Liver (tissue), 3 donors: ENCODE measurements around the gene OSTF1.

Experiments used
- EGR1 ChIP-seq, 2 donors: IDR thresholded peaks; 2 replicates each; pipeline ENCODE4 v1.6.1; 2016 to 2018; ENCODE audit warnings: antibody characterized with exemption in 2 of 2, low read depth in 2 of 2
- GABPA ChIP-seq, 2 donors: IDR thresholded peaks in 1 of 2; conservative IDR thresholded peaks in 1 of 2; 2 replicates each; pipeline ENCODE4 v1.6.1; 2016; ENCODE audit warnings: antibody characterized with exemption in 2 of 2, mild to moderate bottlenecking in 1 of 2, moderate library complexity in 1 of 2
- JUND ChIP-seq, 2 donors: IDR thresholded peaks; 2 replicates each; pipeline ENCODE4 v1.6.1; 2016; ENCODE audit warnings: antibody characterized with exemption in 2 of 2
- SP1 ChIP-seq: IDR thresholded peaks from 2 replicates; pipeline ENCODE4 v1.6.1; 2018; ENCODE audit warnings: antibody characterized with exemption, mild to moderate bottlenecking
- TAF1 ChIP-seq: conservative IDR thresholded peaks from 2 replicates; pipeline ENCODE4 v1.6.1; 2016; ENCODE audit warnings: antibody characterized with exemption, mild to moderate bottlenecking
- TF ChIP-seq, protein P1 (sequence below): IDR thresholded peaks from 2 replicates; pipeline ENCODE4 v1.6.1; 2016; ENCODE audit warnings: antibody characterized with exemption, mild to moderate bottlenecking
- TF ChIP-seq, protein P2 (sequence below): fragments of 150-350 bp; IDR thresholded peaks from 2 replicates; pipeline ENCODE4 v1.5.1; 2017; ENCODE audit warnings: improper control_type of control experiment, low read depth, low read length; ENCODE audit not compliant: missing input control
- TF ChIP-seq, protein P3 (sequence below): IDR thresholded peaks from 2 replicates; pipeline ENCODE4 v1.6.1; 2016; ENCODE audit warnings: antibody characterized with exemption
- donor health status: healthy.
- donor health status: healthy.

- TF ChIP-seq, protein P1, sequence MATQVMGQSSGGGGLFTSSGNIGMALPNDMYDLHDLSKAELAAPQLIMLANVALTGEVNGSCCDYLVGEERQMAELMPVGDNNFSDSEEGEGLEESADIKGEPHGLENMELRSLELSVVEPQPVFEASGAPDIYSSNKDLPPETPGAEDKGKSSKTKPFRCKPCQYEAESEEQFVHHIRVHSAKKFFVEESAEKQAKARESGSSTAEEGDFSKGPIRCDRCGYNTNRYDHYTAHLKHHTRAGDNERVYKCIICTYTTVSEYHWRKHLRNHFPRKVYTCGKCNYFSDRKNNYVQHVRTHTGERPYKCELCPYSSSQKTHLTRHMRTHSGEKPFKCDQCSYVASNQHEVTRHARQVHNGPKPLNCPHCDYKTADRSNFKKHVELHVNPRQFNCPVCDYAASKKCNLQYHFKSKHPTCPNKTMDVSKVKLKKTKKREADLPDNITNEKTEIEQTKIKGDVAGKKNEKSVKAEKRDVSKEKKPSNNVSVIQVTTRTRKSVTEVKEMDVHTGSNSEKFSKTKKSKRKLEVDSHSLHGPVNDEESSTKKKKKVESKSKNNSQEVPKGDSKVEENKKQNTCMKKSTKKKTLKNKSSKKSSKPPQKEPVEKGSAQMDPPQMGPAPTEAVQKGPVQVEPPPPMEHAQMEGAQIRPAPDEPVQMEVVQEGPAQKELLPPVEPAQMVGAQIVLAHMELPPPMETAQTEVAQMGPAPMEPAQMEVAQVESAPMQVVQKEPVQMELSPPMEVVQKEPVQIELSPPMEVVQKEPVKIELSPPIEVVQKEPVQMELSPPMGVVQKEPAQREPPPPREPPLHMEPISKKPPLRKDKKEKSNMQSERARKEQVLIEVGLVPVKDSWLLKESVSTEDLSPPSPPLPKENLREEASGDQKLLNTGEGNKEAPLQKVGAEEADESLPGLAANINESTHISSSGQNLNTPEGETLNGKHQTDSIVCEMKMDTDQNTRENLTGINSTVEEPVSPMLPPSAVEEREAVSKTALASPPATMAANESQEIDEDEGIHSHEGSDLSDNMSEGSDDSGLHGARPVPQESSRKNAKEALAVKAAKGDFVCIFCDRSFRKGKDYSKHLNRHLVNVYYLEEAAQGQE: no peak
- TF ChIP-seq, protein P2, sequence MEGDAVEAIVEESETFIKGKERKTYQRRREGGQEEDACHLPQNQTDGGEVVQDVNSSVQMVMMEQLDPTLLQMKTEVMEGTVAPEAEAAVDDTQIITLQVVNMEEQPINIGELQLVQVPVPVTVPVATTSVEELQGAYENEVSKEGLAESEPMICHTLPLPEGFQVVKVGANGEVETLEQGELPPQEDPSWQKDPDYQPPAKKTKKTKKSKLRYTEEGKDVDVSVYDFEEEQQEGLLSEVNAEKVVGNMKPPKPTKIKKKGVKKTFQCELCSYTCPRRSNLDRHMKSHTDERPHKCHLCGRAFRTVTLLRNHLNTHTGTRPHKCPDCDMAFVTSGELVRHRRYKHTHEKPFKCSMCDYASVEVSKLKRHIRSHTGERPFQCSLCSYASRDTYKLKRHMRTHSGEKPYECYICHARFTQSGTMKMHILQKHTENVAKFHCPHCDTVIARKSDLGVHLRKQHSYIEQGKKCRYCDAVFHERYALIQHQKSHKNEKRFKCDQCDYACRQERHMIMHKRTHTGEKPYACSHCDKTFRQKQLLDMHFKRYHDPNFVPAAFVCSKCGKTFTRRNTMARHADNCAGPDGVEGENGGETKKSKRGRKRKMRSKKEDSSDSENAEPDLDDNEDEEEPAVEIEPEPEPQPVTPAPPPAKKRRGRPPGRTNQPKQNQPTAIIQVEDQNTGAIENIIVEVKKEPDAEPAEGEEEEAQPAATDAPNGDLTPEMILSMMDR: no peak
- TF ChIP-seq, protein P3, sequence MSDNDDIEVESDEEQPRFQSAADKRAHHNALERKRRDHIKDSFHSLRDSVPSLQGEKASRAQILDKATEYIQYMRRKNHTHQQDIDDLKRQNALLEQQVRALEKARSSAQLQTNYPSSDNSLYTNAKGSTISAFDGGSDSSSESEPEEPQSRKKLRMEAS: no peak
- no peak for TF ChIP-seq JUND (IDR thresholded peaks at IDR 0.05)
- TF ChIP-seq SP1: no peak
- no peak for TF ChIP-seq EGR1 (IDR thresholded peaks at IDR 0.05; ENCODE audit: low read depth in 2 of 2)
- no peak for TF ChIP-seq GABPA (IDR thresholded peaks at IDR 0.05 in 1 of 2, conservative IDR thresholded peaks at IDR 0.05 in 1 of 2)
- TF ChIP-seq TAF1: no peak
Observed at GRCh38 chr9:75096796-75097195, 8.5 kb downstream of the OSTF1 start.
